Brain microvascular endothelial cell (primary cell): ENCODE measurements around the gene FASN.

ENCODE experiments used
- DNase-seq: peaks from one replicate; pipeline ENCODE4 v3.0.0-alpha.2; 2020
- H3K27ac ChIP-seq: fragments of 250-450 bp; sonication (Bioruptor Pico); 2 replicates; pipeline ENCODE4 v1.5.1; 2020; ENCODE audit warnings: mild to moderate bottlenecking, moderate library complexity
- H3K27me3 ChIP-seq: fragments of 250-450 bp; sonication (Bioruptor Pico); replicated peaks from 2 replicates; pipeline ENCODE4 v1.5.1; 2020; ENCODE audit warnings: mild to moderate bottlenecking
- H3K36me3 ChIP-seq: fragments of 250-450 bp; sonication (Bioruptor Pico); replicated peaks from 2 replicates; pipeline ENCODE4 v1.5.1; 2020; ENCODE audit warnings: mild to moderate bottlenecking
- H3K4me3 ChIP-seq: 2 replicates; pipeline ENCODE4 v1.5.1; 2011; ENCODE audit warnings: low read depth, mild to moderate bottlenecking, control low read depth, low read length, moderate library complexity
- CTCF ChIP-seq: IDR thresholded peaks from 2 replicates; pipeline ENCODE4 v1.5.1; 2011; ENCODE audit warnings: low read depth, mild to moderate bottlenecking, moderate library complexity, low read length, control low read depth, inconsistent platforms; ENCODE audit errors: missing control alignments
- in situ Hi-C: cut with HindIII; loops from 2 replicates; pipeline ENCODE4 v1.10.0; 2017; ENCODE audit warnings: low sequenced_read_pairs, low pct_ligation_motif_present

The FASN gene

DNA sequence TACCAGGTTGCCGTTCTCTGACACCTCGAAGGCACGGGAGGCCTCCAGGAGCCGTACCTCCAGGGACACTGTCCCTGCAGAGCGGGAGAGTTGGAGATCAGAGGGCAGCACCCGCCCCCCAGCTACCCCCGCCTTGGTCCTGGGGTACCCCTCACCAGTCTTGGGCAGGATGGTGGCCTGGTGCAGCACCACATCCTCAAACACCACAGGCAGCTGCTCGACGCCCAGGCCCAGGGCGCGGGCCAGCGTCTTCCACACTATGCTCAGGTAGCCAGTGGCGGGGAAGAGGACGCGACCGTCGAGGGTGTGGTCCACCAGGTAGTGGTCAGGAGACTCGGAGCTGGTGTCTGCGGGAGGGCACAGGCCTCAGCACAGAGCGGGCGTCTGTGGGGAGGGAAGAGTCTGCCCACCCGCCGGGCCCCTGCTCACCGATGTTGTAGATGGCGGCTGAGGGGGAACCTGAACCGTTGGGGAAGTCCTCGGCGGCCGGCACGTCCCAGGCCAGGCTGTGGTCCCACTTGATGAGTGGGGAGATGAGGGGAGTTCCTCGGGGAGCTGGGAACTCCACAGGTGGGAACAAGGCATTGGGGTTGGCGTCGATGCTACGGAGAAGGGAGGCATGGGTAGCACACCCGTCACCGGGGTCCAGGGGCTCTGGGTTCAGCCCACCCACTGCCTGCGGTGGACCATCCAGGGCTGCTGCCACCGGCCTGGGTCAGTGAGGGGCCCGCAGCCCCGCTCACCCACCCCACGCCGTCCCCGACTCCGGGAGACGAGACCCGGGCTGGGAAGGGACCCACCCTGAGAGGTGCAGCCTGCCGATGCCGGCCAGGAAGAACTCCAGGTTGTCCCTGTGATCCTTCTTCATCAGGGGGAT is 9.8 kb downstream of the FASN start:
- Histone ChIP-seq H3K4me3 (no peak overlapping the region), H3K27ac (no peak overlapping the region), H3K36me3 (peaks cover 97% of the 10 kb centered on the region), H3K27me3 (no peaks in the 10 kb centered on the region)
- no peak for TF ChIP-seq CTCF
- in situ Hi-C loops = no loop called here
- DNase-seq = no peak

DNA sequence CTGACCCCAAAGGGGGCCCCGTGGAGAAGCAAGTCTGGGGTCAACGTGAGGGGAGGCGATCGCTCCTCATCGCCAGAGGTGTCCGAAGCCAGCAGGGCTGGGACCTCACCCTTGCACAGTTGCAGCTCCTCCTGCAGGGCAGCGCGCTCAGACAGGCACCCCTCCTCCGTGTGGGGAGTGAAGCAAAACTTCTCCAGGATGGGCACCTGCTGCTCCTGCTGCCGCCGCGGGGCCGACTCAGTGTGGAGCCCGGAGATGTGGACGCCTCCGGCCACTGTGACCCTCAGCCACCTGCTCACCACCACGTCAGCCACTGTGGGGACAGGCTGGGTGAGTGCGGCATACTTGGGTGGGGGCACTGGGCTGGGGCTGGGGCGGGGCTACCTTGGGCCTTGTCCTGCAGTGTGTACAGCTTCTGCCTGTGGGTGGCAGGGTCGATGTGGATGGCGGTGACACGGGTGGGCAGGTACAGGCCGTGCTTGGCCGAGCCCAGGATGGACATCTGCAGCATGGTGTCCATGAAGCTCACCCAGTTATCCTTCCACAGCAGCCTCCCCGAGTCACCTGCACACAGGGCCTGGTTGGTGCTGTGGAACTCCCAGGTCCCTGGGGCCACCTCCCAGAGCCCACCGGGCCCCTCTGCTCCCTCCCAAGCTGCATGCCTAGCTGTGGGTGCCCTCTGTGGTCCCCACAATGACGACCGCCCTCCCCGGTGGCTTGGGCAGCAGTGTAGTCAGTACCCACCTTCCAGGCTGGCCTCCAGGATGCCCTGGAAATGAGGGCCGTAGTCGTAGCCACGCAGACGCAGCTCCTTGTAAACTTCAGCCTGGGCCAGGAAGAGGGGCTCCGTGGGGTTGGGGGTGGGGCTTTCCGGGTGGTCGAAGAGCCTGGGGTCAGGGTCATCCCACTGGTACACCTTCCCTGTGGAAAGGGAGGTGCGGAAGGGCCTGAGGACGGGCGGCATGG is 10.8 kb downstream of the FASN start:
- in situ Hi-C loops = no loop called here
- Histone ChIP-seq H3K36me3 (peaks cover 99% of the 10 kb centered on the region), H3K27ac (no peak overlapping the region), H3K27me3 (no peaks in the 10 kb centered on the region), H3K4me3 (no peak overlapping the region)
- no peak for DNase-seq
- no peak for TF ChIP-seq CTCF

DNA sequence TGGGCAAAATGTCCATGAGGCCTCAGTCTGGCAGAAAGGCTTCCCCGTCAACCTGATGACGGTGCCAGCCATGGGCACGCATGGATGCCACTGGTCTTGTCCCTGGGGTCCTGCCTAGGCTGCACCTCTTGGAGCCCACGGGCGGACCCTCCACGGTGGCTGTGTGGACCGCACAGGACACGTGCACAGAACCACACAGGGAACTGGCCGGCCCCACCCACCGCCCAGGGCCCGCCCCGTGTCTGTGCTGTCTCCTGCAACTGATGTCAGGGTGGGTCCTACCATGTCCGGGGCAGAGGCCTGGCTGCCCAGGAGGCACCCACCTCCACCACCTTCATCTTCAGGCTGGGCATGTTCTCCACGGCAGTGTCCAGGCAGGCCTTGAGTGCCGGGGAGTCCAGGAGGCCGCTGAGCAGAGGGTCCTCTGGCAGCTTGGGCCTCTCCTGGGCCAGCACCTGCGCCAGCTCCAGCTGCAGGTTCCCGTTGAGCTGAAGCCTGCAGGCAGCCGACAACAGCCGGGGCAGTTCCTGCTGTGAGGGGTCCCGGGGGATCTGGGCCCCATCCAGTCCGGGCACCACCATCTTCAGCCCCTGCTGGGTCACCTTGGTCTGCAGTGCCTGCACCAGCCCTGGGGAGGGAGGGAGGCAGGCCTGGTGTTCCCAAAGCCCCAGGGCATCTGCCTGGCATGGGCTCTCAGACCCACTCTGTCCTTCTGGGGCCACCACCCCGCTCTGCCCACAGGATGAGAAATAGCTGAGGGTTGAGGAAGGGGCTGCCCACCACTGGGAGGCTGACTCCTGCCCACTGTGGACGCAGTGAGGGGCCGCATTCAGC is 11.9 kb downstream of the FASN start:
- H3K27me3 ChIP-seq = no peaks in the 10 kb centered on the region
- in situ Hi-C loops = no loop called here
- no peak overlapping the region for H3K4me3 ChIP-seq
- no peak overlapping the region for H3K27ac ChIP-seq
- no peak for TF ChIP-seq CTCF
- peaks cover 97% of the 10 kb centered on the region for H3K36me3 ChIP-seq
- DNase-seq = no peak

- no peak for TF ChIP-seq CTCF
- in situ Hi-C loops = no loop called here
Measured at GRCh38 chr17:82085031-82085861, 12.8 kb downstream of the FASN start.

More at GRCh38 chr17:82085031-82085861, 12.8 kb downstream of the FASN start:
- Histone ChIP-seq H3K4me3 (no peak overlapping the region), H3K27ac (no peak overlapping the region), H3K27me3 (no peaks in the 10 kb centered on the region), H3K36me3 (peaks cover 96% of the 10 kb centered on the region)
- no peak for DNase-seq
